ENCODE data around the gene ARHGAP23.

ARHGAP23 gene

GRCh38 chr17:38465391-38466345 is 37.4 kb downstream of the ARHGAP23 start:
- TF ChIP-seq EZH2 (IDR thresholded peaks at IDR 0.05; ENCODE audit: borderline replicate concordance, low read depth, low read length, severe bottlenecking) (no peak), CTCF (IDR thresholded peaks at IDR 0.05; ENCODE audit: borderline replicate concordance, extremely low read depth, low read length, poor library complexity, severe bottlenecking) (no peak)
- H3K9me3 ChIP-seq (ENCODE audit: insufficient read depth, low read length, severe bottlenecking): no peaks in the 10 kb centered on the region
- H3K4me3 ChIP-seq (ENCODE audit: low read depth in 1 of 2, low read length in 2 of 2): no peak overlapping the region
- H3K4me1 ChIP-seq (ENCODE audit: insufficient read depth, low read length): no peaks in the 10 kb centered on the region
- ATAC-seq (ENCODE audit: insufficient read depth, low read depth) (no peak), DNase-seq (no peak)
- H3K4me2 ChIP-seq (ENCODE audit: insufficient read depth, low read length): no peak overlapping the region
- H3K79me2 ChIP-seq (ENCODE audit: insufficient read depth, low read length): peaks cover 3% of the 10 kb centered on the region; the same call in 1 of the 2 replicates
- H3K9ac ChIP-seq (ENCODE audit: low read depth, low read length): no peak overlapping the region
- no peak overlapping the region for H2AFZ ChIP-seq (ENCODE audit: low read depth, low read length)
- peaks cover 91% of the 10 kb centered on the region for H3K36me3 ChIP-seq (ENCODE audit: insufficient read depth, low read length)
- peaks cover 25% of the 10 kb centered on the region for H4K20me1 ChIP-seq (ENCODE audit: insufficient read depth, low read length)
- H3K27me3 ChIP-seq (ENCODE audit: insufficient read depth, low read length, poor library complexity): no peaks in the 10 kb centered on the region
- H3K27ac ChIP-seq (ENCODE audit: low read length): no peak overlapping the region

- no peak for DNase-seq
- no peak overlapping the region for H2AFZ ChIP-seq (ENCODE audit: low read depth, low read length)
- H3K36me3 ChIP-seq (ENCODE audit: insufficient read depth, low read length): peaks cover 88% of the 10 kb centered on the region
- peaks cover 16% of the 10 kb centered on the region for H4K20me1 ChIP-seq (ENCODE audit: insufficient read depth, low read length)
- H3K4me3 ChIP-seq (ENCODE audit: low read depth in 1 of 2, low read length in 2 of 2): no peak overlapping the region
- H3K79me2 ChIP-seq (ENCODE audit: insufficient read depth, low read length): peaks cover 3% of the 10 kb centered on the region; the same call in 1 of the 2 replicates
- TF ChIP-seq CTCF (IDR thresholded peaks at IDR 0.05; ENCODE audit: borderline replicate concordance, extremely low read depth, low read length, poor library complexity, severe bottlenecking) (no peak), EZH2 (IDR thresholded peaks at IDR 0.05; ENCODE audit: borderline replicate concordance, low read depth, low read length, severe bottlenecking) (no peak)
- no peaks in the 10 kb centered on the region for H3K9me3 ChIP-seq (ENCODE audit: insufficient read depth, low read length, severe bottlenecking)
- ATAC-seq (ENCODE audit: insufficient read depth, low read depth): no peak
- H3K9ac ChIP-seq (ENCODE audit: low read depth, low read length): no peak overlapping the region
- H3K4me2 ChIP-seq (ENCODE audit: insufficient read depth, low read length): no peak overlapping the region
- no peaks in the 10 kb centered on the region for H3K27me3 ChIP-seq (ENCODE audit: insufficient read depth, low read length, poor library complexity)
- no peaks in the 10 kb centered on the region for H3K4me1 ChIP-seq (ENCODE audit: insufficient read depth, low read length)
- H3K27ac ChIP-seq (ENCODE audit: low read length): no peak overlapping the region
These were observed 38.4 kb downstream of the ARHGAP23 start for GRCh38 chr17:38466346-38467315.

- Histone ChIP-seq H3K4me1 (ENCODE audit: insufficient read depth, low read length) (no peaks in the 10 kb centered on the region), H3K4me2 (ENCODE audit: insufficient read depth, low read length) (no peak overlapping the region)
These were observed 39.2 kb downstream of the ARHGAP23 start for GRCh38 chr17:38467491-38467890.

More at GRCh38 chr17:38467491-38467890, 39.2 kb downstream of the ARHGAP23 start:
- peaks cover 15% of the 10 kb centered on the region for H4K20me1 ChIP-seq (ENCODE audit: insufficient read depth, low read length)
- peaks cover 94% of the 10 kb centered on the region for H3K36me3 ChIP-seq (ENCODE audit: insufficient read depth, low read length)
- H3K9me3 ChIP-seq (ENCODE audit: insufficient read depth, low read length, severe bottlenecking): no peaks in the 10 kb centered on the region
- H3K9ac ChIP-seq (ENCODE audit: low read depth, low read length): no peak overlapping the region
- no peak overlapping the region for H3K27ac ChIP-seq (ENCODE audit: low read length)
- H3K4me3 ChIP-seq (ENCODE audit: low read depth in 1 of 2, low read length in 2 of 2): no peak overlapping the region
- TF ChIP-seq CTCF (IDR thresholded peaks at IDR 0.05; ENCODE audit: borderline replicate concordance, extremely low read depth, low read length, poor library complexity, severe bottlenecking) (no peak), EZH2 (IDR thresholded peaks at IDR 0.05; ENCODE audit: borderline replicate concordance, low read depth, low read length, severe bottlenecking) (no peak)
- no peaks in the 10 kb centered on the region for H3K27me3 ChIP-seq (ENCODE audit: insufficient read depth, low read length, poor library complexity)
- DNase-seq (no peak), ATAC-seq (ENCODE audit: insufficient read depth, low read depth) (no peak)
- peaks cover 3% of the 10 kb centered on the region; the same call in 1 of the 2 replicates for H3K79me2 ChIP-seq (ENCODE audit: insufficient read depth, low read length)
- no peak overlapping the region for H2AFZ ChIP-seq (ENCODE audit: low read depth, low read length)

Measured in DND-41 (cell line).